ENCODE measurements around the gene WNT8B. TPM values are rescaled to one million over a fixed set of nuclear protein-coding genes. Genes with fewer than 3 reads are reported as not detected.

WNT8B gene
- total and polyA plus RNA-seq, 10 of the 15 experiments (the other 5 are each of a cell fraction or from before 2014, with no cell fraction given): not detected

- ATAC-seq: no peak
- in situ Hi-C loops (cut with MboI): no loop called here
- TF ChIP-seq CEBPB (IDR thresholded peaks at IDR 0.05; ENCODE audit: borderline replicate concordance in 1 of 2, low read depth in 2 of 2, low read length in 2 of 2): no peak
- no peak for TF ChIP-seq SMAD5 (IDR thresholded peaks at IDR 0.05; ENCODE audit: low read depth)
- no peak for TF ChIP-seq CUX1 (IDR thresholded peaks at IDR 0.05; ENCODE audit: insufficient replicate concordance, low read depth, low read length)
- TF ChIP-seq IRF3 (IDR thresholded peaks at IDR 0.05): no peak
- TF ChIP-seq NBN (IDR thresholded peaks at IDR 0.05): no peak
- TF ChIP-seq CBX3 (IDR thresholded peaks at IDR 0.05; ENCODE audit: borderline replicate concordance, low read depth): no peak
- TF ChIP-seq RUNX3 (IDR thresholded peaks at IDR 0.05; ENCODE audit: low read length): no peak
- no peak for TF ChIP-seq RBBP5 (conservative IDR thresholded peaks at IDR 0.05)
- TF ChIP-seq RAD51 (IDR thresholded peaks at IDR 0.05): no peak
- no peak for TF ChIP-seq WRNIP1 (IDR thresholded peaks at IDR 0.05; ENCODE audit: borderline replicate concordance, low read depth, low read length)
- no peak for TF ChIP-seq EZH2 (IDR thresholded peaks at IDR 0.05; ENCODE audit: borderline replicate concordance, control insufficient read depth, low read depth, low read length)
- no peak for TF ChIP-seq CTCF (IDR thresholded peaks at IDR 0.05 in 2 of 3, conservative IDR thresholded peaks at IDR 0.05 in 1 of 3; ENCODE audit: control insufficient read depth in 2 of 3, extremely low read depth in 1 of 3, insufficient read depth in 1 of 3, low read depth in 3 of 3, low read length in 3 of 3)
- no peak for TF ChIP-seq JUNB (IDR thresholded peaks at IDR 0.05)
- no peak for TF ChIP-seq ATF3 (IDR thresholded peaks at IDR 0.05; ENCODE audit: borderline replicate concordance, extremely low read depth, low read depth, low read length)
- no peak for TF ChIP-seq CHD4 (IDR thresholded peaks at IDR 0.05)
- no peak for TF ChIP-seq CREB1 (IDR thresholded peaks at IDR 0.05; ENCODE audit: low read depth)
Observed at GRCh38 chr10:100442548-100442947, 20.3 kb upstream of the WNT8B start.

More at GRCh38 chr10:100442548-100442947, 20.3 kb upstream of the WNT8B start:
- no peak for DNase-seq (ENCODE audit: low read depth, low spot score)
- H2AFZ ChIP-seq (ENCODE audit: control insufficient read depth, low read depth, low read length): no peak overlapping the region
- FAIRE-seq: no peak
- H3K27ac ChIP-seq (ENCODE audit: control insufficient read depth, insufficient read depth): no peak overlapping the region
- ChIA-PET RAD21 (ENCODE audit: unreplicated experiment) (no interaction called here), SMC1A (ENCODE audit: uncharacterized antibody, unreplicated experiment) (interaction anchor here (0.6 kb wide), 1 partner anchor 17 kb away, joined by 3 read pairs; no protein-coding TSS in a partner anchor), POLR2A (no interaction called here), CTCF (no interaction called here)
- no peaks in the 10 kb centered on the region for H4K20me1 ChIP-seq (ENCODE audit: control insufficient read depth, insufficient read depth)
- no peak overlapping the region for H3K4me3 ChIP-seq
- no peaks in the 10 kb centered on the region for H3K36me3 ChIP-seq (ENCODE audit: control insufficient read depth in 2 of 2, insufficient read depth in 2 of 2, low read length in 1 of 2)
- H3K4me2 ChIP-seq (ENCODE audit: control insufficient read depth, insufficient read depth): no peak overlapping the region
- no peak overlapping the region for H3K9ac ChIP-seq (ENCODE audit: control insufficient read depth, insufficient read depth, low read length)
- H3K79me2 ChIP-seq (ENCODE audit: control insufficient read depth, insufficient read depth, low read length): no peaks in the 10 kb centered on the region
- H3K9me3 ChIP-seq (replicated peaks; ENCODE audit: control insufficient read depth, insufficient read depth, low read length): no peaks in the 10 kb centered on the region; the same call in 2 of the 3 replicates
- H3K27me3 ChIP-seq (replicated peaks in 1 of 2; ENCODE audit: control insufficient read depth in 2 of 2, insufficient read depth in 2 of 2, low read length in 1 of 2): no peaks in the 10 kb centered on the region
- H3K4me1 ChIP-seq (ENCODE audit: control insufficient read depth, insufficient read depth, low read length): no peaks in the 10 kb centered on the region
- intact Hi-C loops (cut with micrococcal nuclease; ENCODE audit: unreplicated experiment): no loop called here
- no TSS peak for BruUV-seq (replicated peaks)
- WGBS (ENCODE audit: insufficient coverage, insufficient replicate concordance, low lambda C conversion rate, missing lambda C conversion rate): 59% methylated on average over 3 of the region's 3 CpGs

All from GM12878 (cell line).